Esophagus squamous epithelium (tissue), 5 donors: Measurements from ENCODE around the gene DDI2. TPM values are rescaled to one million over a fixed set of nuclear protein-coding genes. Genes with fewer than 3 reads are reported as not detected.

Source experiments
- DNase-seq: peaks from one replicate; lab custom pipeline; 2025; lab: John Stamatoyannopoulos, UW
- H3K27ac ChIP-seq, 4 donors: fragments of 200-600 bp; sonication (generic); one replicate each; pipeline ENCODE4 v1.5.1; 2016 to 2019; ENCODE audit warnings: mild to moderate bottlenecking in 1 of 4
- H3K27me3 ChIP-seq, 4 donors: fragments of 200-600 bp; sonication (generic); 1 replicate in 3 of 4; 2 replicates in 1 of 4; pipeline versions ENCODE4 v1.5.1 to v1.6.0; 2017 to 2021; ENCODE audit warnings: antibody characterized with exemption in 1 of 4
- H3K36me3 ChIP-seq, 3 donors: fragments of 200-600 bp; sonication (generic); one replicate each; pipeline ENCODE4 v1.5.1; 2016 to 2019
- H3K4me1 ChIP-seq, 3 donors: fragments of 200-600 bp; sonication (generic); one replicate each; pipeline ENCODE4 v1.5.1; 2017 to 2019
- H3K4me3 ChIP-seq, 4 donors: fragments of 200-600 bp; sonication (generic); 1 replicate in 3 of 4; 2 replicates in 1 of 4; pipeline ENCODE4 v1.5.1; 2016 to 2019; ENCODE audit warnings: mild to moderate bottlenecking in 2 of 4, moderate library complexity in 1 of 4
- H3K9me3 ChIP-seq, 3 donors: fragments of 200-600 bp; sonication (generic); one replicate each; pipeline ENCODE4 v1.5.1; 2016 to 2019
- POLR2A ChIP-seq, 4 donors: fragments of 450-650 bp; IDR thresholded peaks; one replicate each; pipeline ENCODE4 v1.6.1; 2017; ENCODE audit warnings: antibody characterized with exemption in 4 of 4, mild to moderate bottlenecking in 4 of 4, moderate library complexity in 3 of 4
- WGBS, 2 donors: methylation state at CpG; one replicate each; pipeline ENCODE4 v1.1.5; 2018; 5-methylcytosine and 5-hydroxymethylcytosine counted together
- intact Hi-C: fragments of 100-400 bp; cut with DNase I; formaldehyde crosslinking; loops from one replicate; pipeline ENCODE4 v1.15.0; 2022
- total RNA-seq, 4 donors: library from RNA; depleted of rRNA; stranded (reverse); fragments of >200 nt; gene quantifications; one replicate each; pipeline ENCODE4 v1.1.0, GENCODE V29; 2016
- TF ChIP-seq, protein P1 (sequence below), 6 experiments: fragments of 450-650 bp in 4 of 6; fragments of 200-600 bp in 2 of 6; sonication (generic) in 2 of 6; IDR thresholded peaks; one replicate each; pipeline ENCODE4 v1.5.1; 2016 to 2019; ENCODE audit warnings: antibody characterized with exemption in 6 of 6, mild to moderate bottlenecking in 4 of 6, moderate library complexity in 4 of 6
- donor health status: DM: yes; HTN: yes; CAD: no.

The DDI2 gene
- total RNA-seq, 4 donors from 2014 or later, result 20.6 to 62.9 (median 48.3) TPM

DNA sequence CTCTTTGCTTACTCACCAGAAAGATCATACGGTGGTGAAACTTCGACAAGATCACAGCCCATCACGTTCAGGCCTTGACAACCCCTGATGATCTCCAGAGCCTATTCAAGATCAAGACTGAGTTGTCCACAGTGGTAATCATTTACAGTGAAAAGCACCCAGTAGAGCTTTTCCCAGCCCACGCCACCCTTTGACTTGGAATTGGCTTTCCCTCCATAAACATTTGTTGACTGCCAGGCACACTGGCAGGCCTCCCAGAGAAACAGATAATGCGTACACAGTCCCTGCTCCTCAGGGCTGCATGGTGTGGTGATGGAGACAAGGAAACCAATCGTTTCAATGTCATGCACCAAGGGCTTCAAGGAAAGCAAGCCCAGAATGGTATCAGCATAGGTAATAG is 42.5 kb upstream of the DDI2 start:
- Histone ChIP-seq H3K36me3 (peaks cover 0 to 33% (median 0%) of the 10 kb centered on the region in 3 donors), H3K27me3 (no peaks in the 10 kb centered on the region), H3K4me1 (peaks cover 6 to 15% (median 9%) of the 10 kb centered on the region in 3 donors), H3K27ac (no peak overlapping the region), H3K9me3 (no peaks in the 10 kb centered on the region), H3K4me3 (no peak overlapping the region)
- intact Hi-C loops, result no loop called here
- 82% methylated on average over 4 to 5 of the region's 6 CpGs for WGBS, 2 donors
- TF ChIP-seq, protein P1, sequence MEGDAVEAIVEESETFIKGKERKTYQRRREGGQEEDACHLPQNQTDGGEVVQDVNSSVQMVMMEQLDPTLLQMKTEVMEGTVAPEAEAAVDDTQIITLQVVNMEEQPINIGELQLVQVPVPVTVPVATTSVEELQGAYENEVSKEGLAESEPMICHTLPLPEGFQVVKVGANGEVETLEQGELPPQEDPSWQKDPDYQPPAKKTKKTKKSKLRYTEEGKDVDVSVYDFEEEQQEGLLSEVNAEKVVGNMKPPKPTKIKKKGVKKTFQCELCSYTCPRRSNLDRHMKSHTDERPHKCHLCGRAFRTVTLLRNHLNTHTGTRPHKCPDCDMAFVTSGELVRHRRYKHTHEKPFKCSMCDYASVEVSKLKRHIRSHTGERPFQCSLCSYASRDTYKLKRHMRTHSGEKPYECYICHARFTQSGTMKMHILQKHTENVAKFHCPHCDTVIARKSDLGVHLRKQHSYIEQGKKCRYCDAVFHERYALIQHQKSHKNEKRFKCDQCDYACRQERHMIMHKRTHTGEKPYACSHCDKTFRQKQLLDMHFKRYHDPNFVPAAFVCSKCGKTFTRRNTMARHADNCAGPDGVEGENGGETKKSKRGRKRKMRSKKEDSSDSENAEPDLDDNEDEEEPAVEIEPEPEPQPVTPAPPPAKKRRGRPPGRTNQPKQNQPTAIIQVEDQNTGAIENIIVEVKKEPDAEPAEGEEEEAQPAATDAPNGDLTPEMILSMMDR (IDR thresholded peaks at IDR 0.05), result no peak
- TF ChIP-seq POLR2A (IDR thresholded peaks at IDR 0.05), result no peak
- no peak for DNase-seq

DNA sequence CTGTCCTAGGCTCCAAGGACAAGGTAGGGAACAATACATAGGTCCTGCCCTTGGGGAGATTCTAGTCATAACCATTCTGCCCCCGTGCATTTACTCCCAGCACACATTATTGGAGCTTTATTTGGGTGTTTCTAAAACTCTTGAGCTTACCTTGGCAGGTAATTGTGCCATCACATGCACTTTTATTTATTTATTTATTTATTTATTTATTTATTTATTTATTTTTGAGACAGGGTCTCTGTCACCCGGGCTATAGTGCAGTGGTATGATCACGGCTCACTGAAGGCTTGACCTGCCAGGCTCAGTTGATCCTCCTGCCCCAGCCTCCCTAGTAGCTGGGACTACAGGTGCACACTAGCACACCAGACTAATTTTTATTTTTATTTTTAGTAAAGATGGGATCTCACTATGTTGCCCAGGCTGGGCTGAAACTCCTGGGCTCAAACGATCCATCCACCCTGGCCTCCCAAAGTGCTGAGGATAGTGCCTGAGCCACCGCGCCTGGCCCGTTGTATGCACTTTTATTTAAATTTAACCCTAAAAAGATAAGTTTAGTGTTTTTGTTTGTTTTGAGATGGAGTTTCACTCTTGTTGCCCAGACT is 41.6 kb upstream of the DDI2 start:
- H3K4me1 ChIP-seq, result peaks cover 7 to 23% (median 9%) of the 10 kb centered on the region in 3 donors
- peaks cover 0 to 24% (median 0%) of the 10 kb centered on the region in 3 donors for H3K36me3 ChIP-seq
- H3K27ac ChIP-seq, result no peak overlapping the region
- WGBS, 2 donors, result 91 to 96% methylated on average over 7 of the region's 7 CpGs
- no peak overlapping the region for H3K4me3 ChIP-seq
- H3K27me3 ChIP-seq, result no peaks in the 10 kb centered on the region
- DNase-seq, result no peak
- no peaks in the 10 kb centered on the region for H3K9me3 ChIP-seq
- TF ChIP-seq, protein P1 (IDR thresholded peaks at IDR 0.05), result no peak
- TF ChIP-seq POLR2A (IDR thresholded peaks at IDR 0.05), result no peak
- intact Hi-C loops, result no loop called here

DNA sequence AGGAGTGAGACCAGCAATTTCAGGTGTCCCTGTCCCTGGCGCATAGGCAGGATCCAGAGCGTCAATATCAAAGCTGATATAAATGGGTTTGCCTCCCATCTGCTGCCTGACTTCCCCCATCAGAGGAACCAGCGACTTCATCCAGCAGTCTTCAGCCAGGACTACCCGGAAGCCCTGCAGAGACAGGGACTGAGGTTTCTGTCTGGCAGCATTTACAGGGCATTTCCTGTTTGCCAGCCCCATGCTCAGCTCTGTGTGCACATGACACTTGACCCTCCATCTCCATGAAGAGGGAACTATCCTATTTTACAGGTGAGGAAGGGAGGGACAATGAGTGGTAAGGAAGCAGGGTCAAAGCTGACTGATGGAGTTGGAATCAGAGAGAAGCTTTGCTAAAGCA is 39.6 kb upstream of the DDI2 start:
- Histone ChIP-seq H3K4me1 (peaks cover 7 to 23% (median 9%) of the 10 kb centered on the region in 3 donors), H3K36me3 (peaks cover 0 to 4% (median 0%) of the 10 kb centered on the region in 3 donors), H3K9me3 (no peaks in the 10 kb centered on the region), H3K27me3 (peaks cover 0 to 1% (median 0%) of the 10 kb centered on the region in 4 donors), H3K27ac (no peak overlapping the region), H3K4me3 (no peak overlapping the region)
- intact Hi-C loops, result no loop called here
- no peak for DNase-seq
- 70 to 87% methylated on average over 2 to 3 of the region's 4 CpGs for WGBS, 2 donors
- TF ChIP-seq, protein P1 (IDR thresholded peaks at IDR 0.05), result no peak
- no peak for TF ChIP-seq POLR2A (IDR thresholded peaks at IDR 0.05)

DNA sequence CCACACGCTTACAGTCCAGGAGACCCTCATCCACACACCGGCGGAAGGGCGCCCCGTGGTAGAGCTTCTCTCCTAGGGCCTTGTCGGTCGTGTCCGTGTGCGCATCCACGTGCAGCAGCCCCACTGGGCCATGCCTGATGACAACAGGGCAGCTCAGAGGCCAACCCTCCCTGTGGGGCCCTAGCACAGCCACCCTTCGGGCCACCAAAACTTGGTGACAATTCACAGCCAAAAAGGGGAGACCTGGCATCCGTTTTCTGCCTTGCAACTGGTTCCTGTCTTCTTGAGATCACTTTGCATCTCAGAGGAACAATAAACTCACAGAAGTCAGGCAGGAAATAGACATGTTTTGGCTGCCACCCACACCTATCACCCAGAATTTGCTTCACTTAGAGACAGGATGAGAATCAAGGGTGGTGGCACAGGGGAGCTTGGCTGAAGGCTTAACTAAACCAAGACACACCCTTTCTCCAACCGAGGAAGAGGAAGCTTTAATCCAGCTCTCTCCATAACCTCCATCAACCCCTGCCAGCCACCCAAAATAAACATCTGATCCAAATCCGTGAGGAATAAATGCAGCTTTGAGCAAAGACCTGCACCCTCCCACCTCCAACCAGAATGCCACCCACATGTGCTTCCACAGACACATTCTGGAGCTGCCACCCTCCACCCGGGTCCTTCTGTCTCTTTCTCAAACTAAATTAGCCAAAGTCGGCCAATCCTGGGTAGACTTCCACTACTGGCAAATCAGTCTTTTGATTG is 38.2 kb upstream of the DDI2 start:
- no peak for TF ChIP-seq POLR2A (IDR thresholded peaks at IDR 0.05)
- TF ChIP-seq, protein P1 (IDR thresholded peaks at IDR 0.05), result no peak
- WGBS, 2 donors, result 39 to 71% methylated on average over 4 to 15 of the region's 16 CpGs
- Histone ChIP-seq H3K27ac (peak overlapping the region; percentile 45 to 67 (median 62)), H3K36me3 (peaks cover 0 to 4% (median 0%) of the 10 kb centered on the region in 3 donors), H3K27me3 (peaks cover 0 to 16% (median 0%) of the 10 kb centered on the region in 4 donors), H3K4me1 (peaks cover 7 to 25% (median 9%) of the 10 kb centered on the region in 3 donors), H3K9me3 (no peaks in the 10 kb centered on the region), H3K4me3 (no peak overlapping the region)
- peak; percentile 7 for DNase-seq
- intact Hi-C loops, result no loop called here

DNA sequence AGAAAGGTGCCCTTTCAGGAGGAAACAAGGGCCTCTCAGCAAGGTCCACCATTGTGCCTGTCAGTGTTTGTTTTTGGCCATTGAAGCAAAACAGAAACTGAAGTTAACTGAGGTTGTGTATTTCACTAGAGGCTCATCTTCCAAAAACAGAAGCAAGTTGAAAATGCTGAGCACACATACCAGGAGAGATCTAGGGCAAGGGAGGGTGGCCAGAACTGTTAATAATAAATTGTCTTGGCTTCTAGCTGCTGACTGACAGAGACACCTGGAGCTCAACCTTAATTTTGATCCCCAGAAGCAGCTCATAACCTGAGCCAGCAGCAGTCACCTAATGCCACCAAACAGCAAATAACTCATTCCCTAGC is 37.6 kb upstream of the DDI2 start:
- Histone ChIP-seq H3K4me1 (peaks cover 10 to 30% (median 13%) of the 10 kb centered on the region in 3 donors), H3K9me3 (no peaks in the 10 kb centered on the region), H3K27ac (peak overlapping the region; percentile 45 to 67 (median 62)), H3K36me3 (peaks cover 0 to 3% (median 0%) of the 10 kb centered on the region in 3 donors), H3K27me3 (peaks cover 0 to 21% (median 0%) of the 10 kb centered on the region in 4 donors), H3K4me3 (no peak overlapping the region)
- TF ChIP-seq POLR2A (IDR thresholded peaks at IDR 0.05), result no peak
- TF ChIP-seq, protein P1 (IDR thresholded peaks at IDR 0.05), result no peak
- no peak for DNase-seq
- intact Hi-C loops, result no loop called here
